ENCODE data around the gene LOXHD1. TPM values are rescaled to one million over a fixed set of nuclear protein-coding genes. Genes with fewer than 3 reads are reported as not detected.

Gene LOXHD1
- total RNA-seq, 1 donor: 0.63 TPM

GRCh38 chr18:46482831-46483230, 174.2 kb downstream of the LOXHD1 start:
- H3K4me1 ChIP-seq (ENCODE audit: insufficient read depth, low read length): no peaks in the 10 kb centered on the region
- no peaks in the 10 kb centered on the region for H3K9me3 ChIP-seq (ENCODE audit: low read depth, low read length)
- H3K27me3 ChIP-seq (ENCODE audit: insufficient read depth, low read length): no peaks in the 10 kb centered on the region
- H3K4me3 ChIP-seq (ENCODE audit: low read length): no peak overlapping the region

GRCh38 chr18:46481847-46482245, 175.2 kb downstream of the LOXHD1 start:
- Histone ChIP-seq H3K4me3 (ENCODE audit: low read length) (no peak overlapping the region), H3K9me3 (ENCODE audit: low read depth, low read length) (no peaks in the 10 kb centered on the region), H3K27me3 (ENCODE audit: insufficient read depth, low read length) (no peaks in the 10 kb centered on the region), H3K4me1 (ENCODE audit: insufficient read depth, low read length) (no peaks in the 10 kb centered on the region)

- H3K9me3 ChIP-seq (ENCODE audit: low read depth, low read length): no peaks in the 10 kb centered on the region
- no peaks in the 10 kb centered on the region for H3K4me1 ChIP-seq (ENCODE audit: insufficient read depth, low read length)
- no peak overlapping the region for H3K4me3 ChIP-seq (ENCODE audit: low read length)
- H3K27me3 ChIP-seq (ENCODE audit: insufficient read depth, low read length): no peaks in the 10 kb centered on the region
These were observed 175.8 kb downstream of the LOXHD1 start for GRCh38 chr18:46481048-46481846.

- H3K27me3 ChIP-seq (ENCODE audit: insufficient read depth, low read length): no peaks in the 10 kb centered on the region
- no peak overlapping the region for H3K4me3 ChIP-seq (ENCODE audit: low read length)
- H3K4me1 ChIP-seq (ENCODE audit: insufficient read depth, low read length): no peaks in the 10 kb centered on the region
- H3K9me3 ChIP-seq (ENCODE audit: low read depth, low read length): no peaks in the 10 kb centered on the region
These were observed 176.8 kb downstream of the LOXHD1 start for GRCh38 chr18:46480226-46480625.

GRCh38 chr18:46478796-46479195, 178.2 kb downstream of the LOXHD1 start:
- no peak overlapping the region for H3K4me3 ChIP-seq (ENCODE audit: low read length)
- no peaks in the 10 kb centered on the region for H3K4me1 ChIP-seq (ENCODE audit: insufficient read depth, low read length)
- no peaks in the 10 kb centered on the region for H3K9me3 ChIP-seq (ENCODE audit: low read depth, low read length)
- H3K27me3 ChIP-seq (ENCODE audit: insufficient read depth, low read length): no peaks in the 10 kb centered on the region

GRCh38 chr18:46477425-46478011, 179.5 kb downstream of the LOXHD1 start:
- no peaks in the 10 kb centered on the region for H3K9me3 ChIP-seq (ENCODE audit: low read depth, low read length)
- H3K4me1 ChIP-seq (ENCODE audit: insufficient read depth, low read length): no peaks in the 10 kb centered on the region
- no peak overlapping the region for H3K4me3 ChIP-seq (ENCODE audit: low read length)
- H3K27me3 ChIP-seq (ENCODE audit: insufficient read depth, low read length): no peaks in the 10 kb centered on the region

GRCh38 chr18:46475390-46475752, 181.6 kb downstream of the LOXHD1 start:
- Histone ChIP-seq H3K27me3 (ENCODE audit: insufficient read depth, low read length) (no peaks in the 10 kb centered on the region), H3K4me3 (ENCODE audit: low read length) (no peak overlapping the region), H3K4me1 (ENCODE audit: insufficient read depth, low read length) (no peaks in the 10 kb centered on the region), H3K9me3 (ENCODE audit: low read depth, low read length) (no peaks in the 10 kb centered on the region)

GRCh38 chr18:46474487-46475389, 182.3 kb downstream of the LOXHD1 start:
- no peaks in the 10 kb centered on the region for H3K27me3 ChIP-seq (ENCODE audit: insufficient read depth, low read length)
- no peaks in the 10 kb centered on the region for H3K9me3 ChIP-seq (ENCODE audit: low read depth, low read length)
- H3K4me3 ChIP-seq (ENCODE audit: low read length): no peak overlapping the region
- no peaks in the 10 kb centered on the region for H3K4me1 ChIP-seq (ENCODE audit: insufficient read depth, low read length)

GRCh38 chr18:46471809-46472498, 185.1 kb downstream of the LOXHD1 start:
- no peaks in the 10 kb centered on the region for H3K4me1 ChIP-seq (ENCODE audit: insufficient read depth, low read length)
- no peak overlapping the region for H3K4me3 ChIP-seq (ENCODE audit: low read length)
- H3K27me3 ChIP-seq (ENCODE audit: insufficient read depth, low read length): no peaks in the 10 kb centered on the region
- no peaks in the 10 kb centered on the region for H3K9me3 ChIP-seq (ENCODE audit: low read depth, low read length)

- Histone ChIP-seq H3K4me1 (ENCODE audit: insufficient read depth, low read length) (no peaks in the 10 kb centered on the region), H3K9me3 (ENCODE audit: low read depth, low read length) (no peaks in the 10 kb centered on the region), H3K27me3 (ENCODE audit: insufficient read depth, low read length) (no peaks in the 10 kb centered on the region), H3K4me3 (ENCODE audit: low read length) (no peak overlapping the region)
These were observed 186.3 kb downstream of the LOXHD1 start for GRCh38 chr18:46470714-46471113.

- no peaks in the 10 kb centered on the region for H3K4me1 ChIP-seq (ENCODE audit: insufficient read depth, low read length)
- H3K9me3 ChIP-seq (ENCODE audit: low read depth, low read length): no peaks in the 10 kb centered on the region
- no peaks in the 10 kb centered on the region for H3K27me3 ChIP-seq (ENCODE audit: insufficient read depth, low read length)
- no peak overlapping the region for H3K4me3 ChIP-seq (ENCODE audit: low read length)
These were observed 187.7 kb downstream of the LOXHD1 start for GRCh38 chr18:46469186-46469915.

GRCh38 chr18:46468426-46469180, 188.4 kb downstream of the LOXHD1 start:
- H3K4me1 ChIP-seq (ENCODE audit: insufficient read depth, low read length): no peaks in the 10 kb centered on the region
- H3K4me3 ChIP-seq (ENCODE audit: low read length): no peak overlapping the region
- H3K27me3 ChIP-seq (ENCODE audit: insufficient read depth, low read length): no peaks in the 10 kb centered on the region
- no peaks in the 10 kb centered on the region for H3K9me3 ChIP-seq (ENCODE audit: low read depth, low read length)

GRCh38 chr18:46466234-46467160, 190.5 kb downstream of the LOXHD1 start:
- no peaks in the 10 kb centered on the region for H3K9me3 ChIP-seq (ENCODE audit: low read depth, low read length)
- no peaks in the 10 kb centered on the region for H3K27me3 ChIP-seq (ENCODE audit: insufficient read depth, low read length)
- H3K4me3 ChIP-seq (ENCODE audit: low read length): no peak overlapping the region
- H3K4me1 ChIP-seq (ENCODE audit: insufficient read depth, low read length): no peaks in the 10 kb centered on the region

Data from mononuclear cell (primary cell).